Stimulated activated CD8-positive, alpha-beta memory T cell treated with anti-CD3 and anti-CD28 coated beads, Interleukin-4, amount 100 ng/mL, for 4 hours (primary cell): ENCODE data around the gene CDPF1.
"Not testable (repeated sequence)": the region's sequence is repeated elsewhere in the genome, so short reads cannot be mapped to it uniquely, and the experiment has no call there.

Experiments used
- DNase-seq, 2 donors: peaks; one replicate each; pipeline ENCODE4 v3.0.0-alpha.2; 2020; ENCODE audit warnings: low read depth in 2 of 2, low spot score in 1 of 2

Gene CDPF1

DNA sequence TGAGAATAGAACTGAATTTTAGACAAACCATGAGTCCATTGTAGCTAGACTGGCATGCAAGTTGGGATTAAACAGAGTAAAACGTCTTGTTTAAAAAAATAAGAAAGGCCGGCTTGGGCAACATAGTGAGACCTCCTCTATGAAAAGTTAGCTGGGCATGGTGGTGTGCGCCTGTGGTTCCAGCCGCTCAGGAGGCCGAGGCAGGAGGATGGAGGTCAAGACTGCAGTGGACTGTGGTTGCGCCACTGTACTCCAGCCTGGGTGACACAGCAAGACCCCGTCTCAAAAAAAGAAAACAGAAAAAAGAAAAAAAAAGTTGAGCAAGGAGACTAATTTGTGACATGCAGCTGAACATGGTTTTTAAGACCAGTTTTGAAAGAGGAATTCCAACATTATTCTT, 23.5 kb downstream of the CDPF1 start:
- no peak for DNase-seq

- DNase-seq, result no peak
Measured at GRCh38 chr22:46225631-46226030, 24.5 kb downstream of the CDPF1 start.

- DNase-seq, result no peak
Measured at GRCh38 chr22:46224898-46225290, 25.2 kb downstream of the CDPF1 start.

DNA sequence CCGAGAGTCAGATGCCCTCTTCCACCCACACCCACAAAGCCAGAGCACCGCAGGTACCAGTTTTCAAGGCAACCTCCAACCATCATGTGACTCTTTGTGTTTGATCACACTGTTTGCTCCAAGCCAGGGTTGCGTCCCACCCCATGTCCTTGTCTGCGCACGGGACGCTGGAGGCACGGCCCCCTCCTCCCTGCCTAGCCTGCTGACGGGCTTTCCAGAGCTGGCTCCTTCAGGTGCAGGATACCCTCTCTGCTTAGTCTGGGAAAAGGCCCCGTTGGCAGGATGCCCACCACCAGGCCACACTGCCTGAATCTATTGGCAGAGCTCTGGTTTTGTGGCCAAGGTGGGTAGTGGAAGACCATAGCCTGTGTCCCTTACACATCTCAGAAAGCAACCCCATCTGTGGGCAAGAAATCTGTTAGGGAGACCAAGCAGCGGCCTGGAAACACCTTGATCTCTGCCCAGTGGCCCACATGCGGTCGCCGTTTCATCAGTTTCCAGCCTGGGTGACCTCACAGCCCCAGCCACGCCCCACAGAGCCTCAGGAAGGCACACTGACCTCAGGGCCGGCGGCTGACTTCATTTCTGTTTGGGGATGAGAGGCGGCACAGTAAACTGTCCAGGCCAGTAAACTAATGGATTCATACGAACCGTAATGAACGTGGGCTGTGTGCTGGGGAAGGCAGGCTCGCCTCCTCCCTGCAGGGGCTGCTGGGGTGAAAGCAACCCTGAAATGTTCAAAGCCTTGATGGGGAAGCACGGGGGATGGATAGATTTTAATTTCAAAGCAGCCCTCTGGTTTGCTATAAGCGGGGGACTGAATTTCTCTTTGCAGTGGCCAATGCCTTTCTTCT, 25.8 kb downstream of the CDPF1 start:
- no peak for DNase-seq

GRCh38 chr22:46220921-46221320, 29.2 kb downstream of the CDPF1 start:
- DNase-seq, result no peak

DNA sequence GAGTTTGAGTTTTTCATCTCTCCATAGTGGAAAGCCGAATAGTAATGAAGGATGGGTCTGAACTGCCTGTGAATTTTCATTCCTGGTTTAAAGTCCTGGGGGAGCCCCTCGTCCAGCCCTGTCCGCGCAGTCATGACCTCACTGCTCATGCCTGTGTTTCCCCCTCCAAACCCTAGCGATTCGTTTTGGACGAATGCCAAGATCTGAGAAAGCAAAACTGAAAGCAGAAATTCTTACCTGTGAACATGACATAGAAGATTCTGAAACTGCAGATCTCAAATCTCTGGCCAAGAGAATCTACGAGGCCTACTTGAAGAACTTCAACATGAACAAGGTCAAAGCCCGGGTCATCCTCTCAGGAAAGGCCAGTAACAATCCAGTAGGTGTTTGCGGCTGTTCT, 30.5 kb downstream of the CDPF1 start:
- no peak for DNase-seq

GRCh38 chr22:46214616-46215015, 35.5 kb downstream of the CDPF1 start:
- no peak for DNase-seq

- no peak for DNase-seq
Measured at GRCh38 chr22:46214149-46214548, 35.9 kb downstream of the CDPF1 start.

DNA sequence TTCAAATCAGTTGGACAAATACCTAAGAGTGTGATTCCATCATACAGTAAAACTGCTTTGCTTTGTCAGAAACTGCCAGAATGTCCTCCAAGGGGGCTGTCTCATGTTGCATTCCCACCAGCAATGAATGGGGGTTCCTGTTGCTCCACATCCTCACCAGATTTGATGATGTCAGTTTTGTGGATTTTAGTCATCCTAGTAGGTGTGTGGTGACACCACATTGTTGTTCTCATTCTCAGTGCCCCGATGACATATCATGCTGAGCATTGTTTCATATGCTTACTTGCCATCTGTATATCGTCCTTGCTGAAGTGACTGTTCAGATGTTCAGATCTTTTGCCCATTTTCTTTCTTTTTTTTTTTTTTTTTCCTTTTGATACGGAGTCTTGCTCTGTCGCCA, 37.0 kb downstream of the CDPF1 start:
- no peak for DNase-seq

GRCh38 chr22:46212195-46212594, 37.9 kb downstream of the CDPF1 start:
- DNase-seq, result no peak

GRCh38 chr22:46209262-46209661, 40.8 kb downstream of the CDPF1 start:
- DNase-seq, result no peak

DNA sequence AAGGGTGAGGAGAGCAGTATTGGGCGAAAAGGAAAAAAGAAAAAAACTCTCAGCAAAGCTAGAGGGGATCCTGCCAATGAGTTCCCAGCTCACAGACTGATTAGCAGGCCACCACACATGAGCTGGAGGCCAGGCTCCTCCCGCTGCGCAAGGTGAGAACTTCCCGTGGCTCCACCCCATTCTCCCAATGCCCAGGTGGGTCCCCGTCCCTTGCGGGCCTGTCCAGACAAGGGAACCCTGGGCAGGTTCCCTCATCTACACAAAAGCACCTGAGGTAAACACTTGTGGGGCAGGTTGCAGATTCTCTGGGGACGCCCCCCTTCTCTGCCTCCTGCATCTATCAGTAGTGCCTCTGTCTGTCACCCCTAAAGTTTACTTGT, 46.5 kb downstream of the CDPF1 start:
- no peak for DNase-seq

DNA sequence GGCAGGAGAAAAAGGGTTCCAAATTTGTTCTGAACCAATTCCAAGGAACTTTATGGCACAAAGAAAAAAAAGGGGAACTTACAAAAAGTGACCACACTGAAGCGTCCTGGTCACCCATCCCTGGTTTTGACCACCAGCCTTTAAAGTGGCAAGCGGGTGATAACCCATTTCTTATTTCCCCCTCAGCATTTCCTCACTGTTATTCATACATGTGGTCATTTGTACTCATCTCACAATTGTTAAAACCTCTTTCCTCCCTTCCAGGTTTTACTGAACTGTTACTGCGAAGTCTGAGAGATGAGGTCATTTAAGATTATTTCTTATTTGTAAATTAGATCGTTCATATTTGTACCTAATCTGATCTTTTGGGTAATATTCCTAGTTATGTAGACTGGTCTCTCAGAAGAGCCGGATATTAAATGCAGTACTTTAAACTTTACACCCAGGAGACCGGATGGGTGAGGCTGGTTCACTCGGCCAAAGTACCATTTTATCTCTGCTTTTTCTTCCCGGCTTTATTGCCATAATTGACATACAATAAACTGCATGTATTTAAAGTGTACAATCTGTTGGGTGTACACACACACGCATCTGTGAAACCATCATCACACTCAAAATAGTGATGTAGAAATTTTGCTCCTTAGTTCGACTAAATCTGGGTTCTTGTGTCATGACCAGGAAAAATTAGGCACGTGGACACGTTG, 47.0 kb downstream of the CDPF1 start:
- DNase-seq, result no peak

GRCh38 chr22:46201059-46201757, 48.9 kb downstream of the CDPF1 start:
- DNase-seq, result no peak

GRCh38 chr22:46198806-46199205, 51.3 kb downstream of the CDPF1 start:
- not testable (repeated sequence) for DNase-seq

DNA sequence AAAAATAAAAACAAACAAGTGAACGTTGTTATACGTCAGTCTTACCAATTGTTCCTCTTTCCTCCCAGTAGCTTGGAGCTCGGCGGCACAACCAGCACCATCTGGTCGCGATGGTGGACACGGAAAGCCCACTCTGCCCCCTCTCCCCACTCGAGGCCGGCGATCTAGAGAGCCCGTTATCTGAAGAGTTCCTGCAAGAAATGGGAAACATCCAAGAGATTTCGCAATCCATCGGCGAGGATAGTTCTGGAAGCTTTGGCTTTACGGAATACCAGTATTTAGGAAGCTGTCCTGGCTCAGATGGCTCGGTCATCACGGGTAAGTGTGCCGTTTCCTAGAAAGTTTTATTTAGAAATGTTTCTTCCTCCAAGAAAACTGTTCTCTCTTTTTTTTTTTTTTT, 51.8 kb downstream of the CDPF1 start:
- DNase-seq, result no peak

GRCh38 chr22:46196278-46196677, 53.8 kb downstream of the CDPF1 start:
- no peak for DNase-seq

DNA sequence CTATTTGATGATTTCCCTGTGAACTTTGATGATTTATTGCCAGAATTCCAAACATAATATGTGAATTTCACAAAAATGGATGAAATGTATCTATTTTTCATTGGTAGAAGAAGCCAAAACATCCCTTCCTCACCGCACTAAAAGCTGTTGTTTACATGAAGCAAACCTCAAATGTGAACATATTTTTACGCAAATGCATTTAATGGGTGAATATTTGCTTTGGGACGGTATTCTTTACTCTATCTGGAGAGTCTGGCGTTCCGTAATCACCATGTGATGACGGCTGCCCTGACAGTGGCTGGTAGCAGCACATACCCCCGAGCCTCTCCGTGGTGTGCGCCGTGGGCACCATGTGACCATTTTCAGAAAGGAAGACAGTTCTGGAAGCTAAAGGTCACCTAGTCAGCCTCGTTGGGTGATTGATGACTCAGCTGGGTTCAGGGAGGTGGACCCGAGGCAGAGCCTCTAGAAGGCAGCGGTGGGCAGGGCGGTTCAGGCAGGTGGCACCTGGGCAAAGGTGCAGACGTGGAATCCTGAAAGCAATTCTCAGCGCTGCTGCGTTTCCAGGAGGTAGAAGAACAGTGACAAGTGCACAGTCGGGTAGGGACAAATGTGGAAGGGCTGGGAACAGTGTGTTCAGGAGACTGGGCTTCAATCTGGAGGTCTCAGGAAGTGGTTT, 54.5 kb downstream of the CDPF1 start:
- no peak for DNase-seq
